ENCODE measurements around the gene INHBB. TPM values are rescaled to one million over a fixed set of nuclear protein-coding genes. Genes with fewer than 3 reads are reported as not detected.

INHBB gene
- total RNA-seq, 1 donor from 2014 or later, result 20.4 TPM

GRCh38 chr2:120341977-120342376, 4.0 kb upstream of the INHBB start:
- DNase-seq (ENCODE audit: low read depth in 2 of 2), result no peak

- DNase-seq (ENCODE audit: low read depth in 2 of 2), result no peak
Observed at GRCh38 chr2:120342446-120342845, 3.5 kb upstream of the INHBB start.

GRCh38 chr2:120343100-120343432, 2.9 kb upstream of the INHBB start:
- DNase-seq (ENCODE audit: low read depth in 2 of 2), result no peak

- peak; percentile 58 to 82 for DNase-seq (ENCODE audit: low read depth in 2 of 2)
Observed at GRCh38 chr2:120343433-120344105, 2.4 kb upstream of the INHBB start.

DNA sequence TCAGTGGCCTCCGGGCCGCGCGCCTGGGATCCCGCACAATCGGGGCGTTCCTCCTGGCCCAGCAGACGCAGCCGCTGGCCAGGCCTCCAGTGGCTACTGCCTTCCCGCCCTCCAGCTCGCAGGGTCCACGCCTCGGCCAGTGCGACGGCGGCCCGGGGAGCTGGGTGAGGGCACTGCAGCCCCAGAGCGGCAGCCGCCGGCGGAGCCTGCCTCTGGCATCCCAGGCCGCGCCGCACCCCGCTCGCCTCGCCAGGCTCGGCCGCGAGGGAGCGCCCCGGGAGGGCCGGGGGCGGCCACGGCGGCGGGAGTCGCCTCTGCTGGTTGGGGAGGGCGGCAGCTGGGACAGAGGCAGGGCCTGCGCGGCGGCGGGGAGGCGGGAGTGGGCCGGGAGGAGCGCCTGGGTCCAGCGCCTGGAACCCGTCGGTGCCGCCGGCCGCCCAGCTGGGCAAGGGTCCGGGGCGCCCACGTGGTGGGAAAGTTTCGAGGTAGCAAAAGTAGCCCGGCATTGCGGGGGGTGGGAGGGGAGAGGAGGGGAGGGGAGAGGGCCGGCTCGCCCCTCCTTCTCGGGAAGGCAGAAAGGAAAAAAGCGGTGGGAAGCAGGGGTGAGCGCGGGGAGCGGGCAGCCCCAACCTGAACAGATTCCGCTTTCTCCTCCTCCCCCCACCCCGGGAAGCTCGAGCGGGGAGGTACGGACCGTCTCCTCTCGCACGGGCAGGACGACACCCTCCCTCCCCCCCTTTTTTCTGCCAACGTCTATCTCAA, 1.5 kb upstream of the INHBB start:
- DNase-seq (ENCODE audit: low read depth in 2 of 2), result peak in 1 of 2 donors; percentile 25

- peak in 1 of 2 donors; percentile 15 for DNase-seq (ENCODE audit: low read depth in 2 of 2)
Observed at GRCh38 chr2:120344976-120345581, 857 bp upstream of the INHBB start.

GRCh38 chr2:120345608-120346007, 328 bp upstream of the INHBB start:
- DNase-seq (ENCODE audit: low read depth in 2 of 2), result no peak

DNA sequence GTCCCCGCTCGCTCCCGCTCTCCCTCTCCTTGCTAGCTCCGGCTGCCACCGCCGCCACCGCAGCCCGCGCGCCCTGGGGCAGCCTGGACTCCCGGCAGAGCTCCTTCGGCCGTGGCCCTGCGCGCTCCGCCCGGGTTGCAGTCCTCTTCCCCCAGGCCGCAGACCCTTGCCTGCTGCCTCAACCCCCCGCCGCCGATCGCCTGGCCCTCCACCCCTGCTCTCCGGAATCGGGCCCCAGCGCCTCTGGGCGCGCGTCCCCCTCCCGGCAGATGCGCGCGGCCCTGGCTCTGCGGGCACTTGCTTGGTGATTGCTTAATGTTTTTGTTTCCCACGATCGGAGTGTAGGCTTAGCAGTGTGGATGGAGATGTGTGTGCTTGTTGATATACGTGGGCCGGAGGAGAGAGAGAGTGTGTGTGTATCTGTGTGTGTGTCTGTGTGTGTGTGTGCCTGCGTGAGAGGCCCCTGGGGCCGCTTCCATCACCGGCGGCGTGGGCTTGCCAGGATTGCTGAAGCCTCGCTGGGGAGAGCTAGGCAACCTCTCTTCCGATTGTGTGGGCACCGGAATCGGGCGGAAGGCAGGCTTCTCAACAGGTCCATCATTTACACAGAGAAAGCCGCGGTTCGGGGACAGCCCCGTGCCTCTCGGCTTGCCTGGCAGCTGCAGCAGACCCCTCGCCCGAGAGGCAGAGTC, 877 bp downstream of the INHBB start:
- DNase-seq (ENCODE audit: low read depth in 2 of 2), result peak; percentile 22 to 36

- DNase-seq (ENCODE audit: low read depth in 2 of 2), result peak in 1 of 2 donors; percentile 27
Observed at GRCh38 chr2:120347396-120348060, 1.6 kb downstream of the INHBB start.

GRCh38 chr2:120348134-120348736, 2.3 kb downstream of the INHBB start:
- DNase-seq (ENCODE audit: low read depth in 2 of 2), result no peak

GRCh38 chr2:120348737-120349439, 3.0 kb downstream of the INHBB start:
- no peak for DNase-seq (ENCODE audit: low read depth in 2 of 2)

DNA sequence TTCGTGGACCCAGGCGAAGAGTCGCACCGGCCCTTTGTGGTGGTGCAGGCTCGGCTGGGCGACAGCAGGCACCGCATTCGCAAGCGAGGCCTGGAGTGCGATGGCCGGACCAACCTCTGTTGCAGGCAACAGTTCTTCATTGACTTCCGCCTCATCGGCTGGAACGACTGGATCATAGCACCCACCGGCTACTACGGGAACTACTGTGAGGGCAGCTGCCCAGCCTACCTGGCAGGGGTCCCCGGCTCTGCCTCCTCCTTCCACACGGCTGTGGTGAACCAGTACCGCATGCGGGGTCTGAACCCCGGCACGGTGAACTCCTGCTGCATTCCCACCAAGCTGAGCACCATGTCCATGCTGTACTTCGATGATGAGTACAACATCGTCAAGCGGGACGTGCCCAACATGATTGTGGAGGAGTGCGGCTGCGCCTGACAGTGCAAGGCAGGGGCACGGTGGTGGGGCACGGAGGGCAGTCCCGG, 3.5 kb downstream of the INHBB start:
- DNase-seq (ENCODE audit: low read depth in 2 of 2), result no peak

GRCh38 chr2:120350080-120350479, 4.1 kb downstream of the INHBB start:
- DNase-seq (ENCODE audit: low read depth in 2 of 2), result no peak

DNA sequence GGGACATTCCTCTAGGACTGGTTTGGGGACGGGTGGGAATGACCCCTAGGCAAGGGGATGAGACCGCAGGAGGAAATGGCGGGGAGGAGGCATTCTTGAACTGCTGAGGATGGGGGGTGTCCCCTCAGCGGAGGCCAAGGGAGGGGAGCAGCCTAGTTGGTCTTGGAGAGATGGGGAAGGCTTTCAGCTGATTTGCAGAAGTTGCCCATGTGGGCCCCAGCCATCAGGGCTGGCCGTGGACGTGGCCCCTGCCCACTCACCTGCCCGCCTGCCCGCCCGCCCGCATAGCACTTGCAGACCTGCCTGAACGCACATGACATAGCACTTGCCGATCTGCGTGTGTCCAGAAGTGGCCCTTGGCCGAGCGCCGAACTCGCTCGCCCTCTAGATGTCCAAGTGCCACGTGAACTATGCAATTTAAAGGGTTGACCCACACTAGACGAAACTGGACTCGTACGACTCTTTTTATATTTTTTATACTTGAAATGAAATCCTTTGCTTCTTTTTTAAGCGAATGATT, 4.9 kb downstream of the INHBB start:
- DNase-seq (ENCODE audit: low read depth in 2 of 2), result no peak

DNA sequence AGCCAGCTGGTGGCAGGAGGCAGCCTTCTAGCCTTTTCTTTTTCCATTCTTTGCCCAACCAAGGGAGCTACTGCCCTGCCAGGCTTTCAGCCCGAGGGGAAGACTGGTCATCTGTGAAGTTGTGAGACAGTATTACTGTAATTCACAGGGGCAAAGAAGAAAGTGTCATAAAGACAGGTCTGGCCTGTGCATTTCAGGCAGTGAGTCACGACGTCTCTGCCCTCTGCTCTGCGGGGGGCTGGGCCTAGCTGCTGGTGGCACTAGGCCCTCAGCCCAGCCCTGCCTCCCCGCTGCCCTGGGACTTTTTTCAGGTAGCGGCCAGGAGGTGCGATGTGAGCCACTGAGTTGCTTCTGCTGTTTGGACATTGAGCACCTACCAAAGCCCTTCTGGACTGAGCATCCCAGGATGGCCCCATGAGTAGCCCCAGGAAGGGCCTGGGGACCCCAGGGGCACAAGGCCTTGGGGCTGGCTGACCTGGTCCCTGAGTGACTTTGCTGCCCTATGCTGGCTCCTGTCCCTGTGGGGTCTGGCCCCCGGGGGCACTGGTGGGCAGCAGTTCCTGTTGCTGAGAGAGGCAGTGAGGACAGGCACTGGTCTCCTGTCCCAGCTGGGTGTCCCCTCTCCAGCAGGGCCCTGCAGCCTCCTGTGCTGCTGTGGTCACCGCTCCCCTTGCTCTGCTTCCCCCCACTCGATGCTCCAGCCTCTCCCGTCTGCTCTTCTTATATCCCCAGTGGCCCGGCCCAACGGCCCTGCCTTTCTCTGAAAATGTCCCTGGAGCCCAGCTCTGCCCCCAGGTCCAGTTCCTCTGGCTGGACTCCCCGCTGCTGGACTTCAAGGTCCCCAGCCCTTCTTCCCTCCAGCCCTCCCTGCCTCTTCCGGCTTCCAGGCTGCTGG, 7.0 kb downstream of the INHBB start:
- DNase-seq (ENCODE audit: low read depth in 2 of 2), result no peak

DNA sequence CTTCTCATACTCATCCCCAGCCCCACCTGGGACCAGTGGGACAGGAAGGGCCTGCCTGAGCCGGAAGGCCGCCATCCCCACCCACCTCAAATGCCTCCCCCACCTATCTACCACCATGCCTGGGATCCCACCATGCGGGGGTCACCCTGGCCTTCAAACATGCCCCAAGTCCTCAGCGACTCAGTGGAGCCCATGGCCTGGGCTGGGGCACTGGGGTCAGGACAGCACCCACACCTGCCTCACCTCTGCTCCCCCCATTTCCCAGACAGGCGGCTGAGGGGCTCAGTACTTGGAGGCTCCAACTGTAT, 7.6 kb downstream of the INHBB start:
- no peak for DNase-seq (ENCODE audit: low read depth in 2 of 2)

GRCh38 chr2:120353931-120354330, 8.0 kb downstream of the INHBB start:
- no peak for DNase-seq (ENCODE audit: low read depth in 2 of 2)

GRCh38 chr2:120354467-120354866, 8.5 kb downstream of the INHBB start:
- no peak for DNase-seq (ENCODE audit: low read depth in 2 of 2)

Data from dermis microvascular lymphatic vessel endothelial cell (primary cell).